KMS-11 (cell line): ENCODE measurements around the gene ATRX.
A peak's percentile ranks its signal among the peaks of the same experiment; 100 is the strongest.
"Not testable (repeated sequence)": the region's sequence is repeated elsewhere in the genome, so short reads cannot be mapped to it uniquely, and the experiment has no call there.

Source experiments
- H2AFZ ChIP-seq: fragments of 200-600 bp; sonication (generic); 2 replicates; pipeline ENCODE4 v1.6.1; 2016; ENCODE audit warnings: antibody characterized with exemption, mixed run types, low read depth
- H3K27ac ChIP-seq: fragments of 200-600 bp; sonication (generic); 2 replicates; pipeline ENCODE4 v1.6.1; 2016; ENCODE audit warnings: mild to moderate bottlenecking, mixed run types
- H3K27me3 ChIP-seq: fragments of 200-600 bp; sonication (generic); 2 replicates; pipeline ENCODE4 v1.6.1; 2017; ENCODE audit warnings: mild to moderate bottlenecking, low read depth, mixed run types, moderate library complexity; ENCODE audit not compliant: insufficient read depth
- H3K36me3 ChIP-seq: fragments of 200-600 bp; sonication (generic); 2 replicates; pipeline ENCODE4 v1.6.1; 2017; ENCODE audit warnings: mild to moderate bottlenecking, mixed run types; ENCODE audit not compliant: insufficient read depth
- H3K4me1 ChIP-seq: fragments of 200-600 bp; sonication (generic); 2 replicates; pipeline ENCODE4 v1.6.1; 2016; ENCODE audit warnings: mild to moderate bottlenecking, low read depth, mixed run types; ENCODE audit not compliant: poor library complexity, severe bottlenecking
- H3K4me2 ChIP-seq: fragments of 200-600 bp; sonication (generic); 2 replicates; pipeline ENCODE4 v1.7.0; 2016; ENCODE audit warnings: mild to moderate bottlenecking, mixed run types
- H3K4me3 ChIP-seq: fragments of 200-600 bp; sonication (generic); IDR thresholded peaks from 2 replicates; pipeline ENCODE4 v1.6.1; 2017; ENCODE audit warnings: low read depth, low read length, mixed read lengths; ENCODE audit not compliant: insufficient read depth
- H3K79me2 ChIP-seq: fragments of 200-600 bp; sonication (generic); 2 replicates; pipeline ENCODE4 v1.6.1; 2016; ENCODE audit warnings: low read depth, mixed run types; ENCODE audit not compliant: insufficient read depth
- H3K9ac ChIP-seq: fragments of 200-600 bp; sonication (generic); 2 replicates; pipeline ENCODE4 v1.6.1; 2016; ENCODE audit warnings: mild to moderate bottlenecking, mixed run types
- H4K20me1 ChIP-seq: fragments of 200-600 bp; sonication (generic); 2 replicates; pipeline ENCODE4 v1.6.1; 2016; ENCODE audit warnings: mild to moderate bottlenecking, mixed run types; ENCODE audit not compliant: insufficient read depth
- TF ChIP-seq, protein P1 (sequence below): fragments of 200-600 bp; sonication (generic); conservative IDR thresholded peaks from 2 replicates; pipeline ENCODE4 v1.6.1; 2017; ENCODE audit warnings: low read depth, mild to moderate bottlenecking, antibody characterized with exemption, low read length, moderate library complexity, mixed read lengths

Gene ATRX

DNA sequence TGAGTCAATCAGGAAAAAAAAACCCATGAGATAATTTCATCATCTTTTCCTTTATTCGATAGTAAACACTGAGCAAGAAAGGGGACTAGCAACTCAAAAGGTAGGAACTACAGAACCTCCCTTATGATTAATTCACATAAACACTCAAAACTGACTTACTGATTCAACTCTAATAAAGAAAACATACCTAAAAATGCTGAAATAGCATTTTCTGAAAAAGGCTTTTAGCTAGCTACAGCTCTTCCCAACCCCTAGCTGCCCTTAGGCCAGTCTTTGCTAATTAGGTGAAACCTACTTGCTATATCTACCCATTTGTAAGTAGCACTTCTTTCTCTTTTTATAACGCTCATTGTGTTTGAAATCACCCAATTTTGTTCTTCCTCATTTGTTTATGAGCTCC, 150.6 kb downstream of the ATRX start:
- Histone ChIP-seq H3K4me2 (no peak overlapping the region), H3K79me2 (no peaks in the 10 kb centered on the region), H3K36me3 (no peaks in the 10 kb centered on the region), H3K9ac (no peak overlapping the region), H3K27me3 (no peaks in the 10 kb centered on the region), H3K4me3 (no peak overlapping the region), H2AFZ (no peak overlapping the region), H3K4me1 (no peaks in the 10 kb centered on the region), H3K27ac (no peak overlapping the region), H4K20me1 (no peaks in the 10 kb centered on the region)
- TF ChIP-seq, protein P1, sequence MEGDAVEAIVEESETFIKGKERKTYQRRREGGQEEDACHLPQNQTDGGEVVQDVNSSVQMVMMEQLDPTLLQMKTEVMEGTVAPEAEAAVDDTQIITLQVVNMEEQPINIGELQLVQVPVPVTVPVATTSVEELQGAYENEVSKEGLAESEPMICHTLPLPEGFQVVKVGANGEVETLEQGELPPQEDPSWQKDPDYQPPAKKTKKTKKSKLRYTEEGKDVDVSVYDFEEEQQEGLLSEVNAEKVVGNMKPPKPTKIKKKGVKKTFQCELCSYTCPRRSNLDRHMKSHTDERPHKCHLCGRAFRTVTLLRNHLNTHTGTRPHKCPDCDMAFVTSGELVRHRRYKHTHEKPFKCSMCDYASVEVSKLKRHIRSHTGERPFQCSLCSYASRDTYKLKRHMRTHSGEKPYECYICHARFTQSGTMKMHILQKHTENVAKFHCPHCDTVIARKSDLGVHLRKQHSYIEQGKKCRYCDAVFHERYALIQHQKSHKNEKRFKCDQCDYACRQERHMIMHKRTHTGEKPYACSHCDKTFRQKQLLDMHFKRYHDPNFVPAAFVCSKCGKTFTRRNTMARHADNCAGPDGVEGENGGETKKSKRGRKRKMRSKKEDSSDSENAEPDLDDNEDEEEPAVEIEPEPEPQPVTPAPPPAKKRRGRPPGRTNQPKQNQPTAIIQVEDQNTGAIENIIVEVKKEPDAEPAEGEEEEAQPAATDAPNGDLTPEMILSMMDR = no peak

DNA sequence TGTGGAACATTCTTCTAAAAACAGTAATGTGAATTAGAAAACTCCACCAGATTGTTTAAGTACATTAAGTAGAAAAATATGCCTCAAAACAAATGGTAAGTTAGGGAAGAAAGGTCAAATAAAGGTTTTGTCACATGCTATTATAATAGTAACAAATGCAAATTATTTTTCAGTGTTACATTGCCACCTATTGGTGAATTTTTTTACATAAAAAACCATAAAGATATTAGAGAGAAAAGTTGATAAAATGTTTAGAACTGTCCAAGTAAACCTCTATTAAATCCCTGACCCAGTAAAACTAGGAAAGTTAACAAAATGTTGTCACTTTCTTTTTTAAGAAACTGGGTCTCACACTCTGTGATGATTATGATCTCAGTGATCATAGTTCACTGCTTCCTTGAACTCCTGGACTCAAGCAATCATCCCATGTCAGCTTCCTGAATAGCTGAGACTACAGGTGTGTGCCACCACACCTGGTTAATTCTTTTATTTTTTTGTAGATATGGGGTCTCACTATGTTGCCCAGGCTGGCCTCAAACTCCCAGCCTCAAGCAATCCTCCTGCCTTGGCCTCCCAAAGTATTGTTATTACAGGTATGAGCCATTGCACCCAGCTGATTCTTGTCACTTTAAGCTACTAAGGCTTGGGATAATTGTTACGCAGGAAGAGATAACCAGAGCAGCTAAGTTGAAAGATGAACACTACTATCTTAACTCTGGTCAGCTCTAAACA, 157.6 kb downstream of the ATRX start:
- no peak overlapping the region for H3K27ac ChIP-seq
- H3K79me2 ChIP-seq = no peaks in the 10 kb centered on the region; the same call in 1 of the 2 replicates
- TF ChIP-seq, protein P1 = 0 out of 2 replicates have a peak, but pooled peaks have one; percentile 25
- H3K36me3 ChIP-seq = no peaks in the 10 kb centered on the region
- no peak overlapping the region for H3K4me2 ChIP-seq
- H3K4me1 ChIP-seq = no peaks in the 10 kb centered on the region
- no peaks in the 10 kb centered on the region for H4K20me1 ChIP-seq
- no peak overlapping the region for H3K4me3 ChIP-seq
- no peaks in the 10 kb centered on the region for H3K27me3 ChIP-seq
- no peak overlapping the region for H2AFZ ChIP-seq
- no peak overlapping the region for H3K9ac ChIP-seq

- Histone ChIP-seq H3K4me2 (no peak overlapping the region), H4K20me1 (no peaks in the 10 kb centered on the region), H3K27ac (no peak overlapping the region), H3K4me3 (no peak overlapping the region), H3K36me3 (no peaks in the 10 kb centered on the region), H3K9ac (no peak overlapping the region), H2AFZ (no peak overlapping the region), H3K27me3 (no peaks in the 10 kb centered on the region), H3K4me1 (no peaks in the 10 kb centered on the region), H3K79me2 (no peaks in the 10 kb centered on the region; the same call in none of the 2 replicates)
- TF ChIP-seq, protein P1 = no peak
Observed at GRCh38 chrX:77622672-77623071, 163.3 kb downstream of the ATRX start.

DNA sequence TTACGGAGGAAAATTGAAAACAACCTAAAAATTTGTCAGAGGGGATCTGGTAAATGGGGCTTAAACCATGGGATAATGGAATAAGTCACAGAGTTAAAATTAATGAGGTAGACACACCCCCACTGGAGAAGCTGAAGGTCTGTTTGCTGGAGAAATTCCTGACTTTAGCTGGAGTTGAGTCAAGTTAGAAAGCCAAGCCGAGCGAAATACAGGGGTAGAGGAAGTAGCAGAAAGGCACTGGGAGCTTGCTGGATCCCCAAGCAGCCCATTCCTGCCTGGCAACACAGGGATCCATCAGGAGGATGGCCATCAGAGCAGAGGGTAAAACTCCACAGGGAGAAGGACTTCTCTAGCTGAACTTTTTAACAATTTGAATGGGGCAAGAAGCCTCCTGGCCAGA, 163.8 kb downstream of the ATRX start:
- no peaks in the 10 kb centered on the region; the same call in none of the 2 replicates for H3K79me2 ChIP-seq
- no peaks in the 10 kb centered on the region for H3K4me1 ChIP-seq
- H2AFZ ChIP-seq = no peak overlapping the region
- H3K4me3 ChIP-seq = no peak overlapping the region
- H3K4me2 ChIP-seq = no peak overlapping the region
- H3K27ac ChIP-seq = no peak overlapping the region
- TF ChIP-seq, protein P1 = no peak
- no peaks in the 10 kb centered on the region for H4K20me1 ChIP-seq
- H3K27me3 ChIP-seq = no peaks in the 10 kb centered on the region
- no peak overlapping the region for H3K9ac ChIP-seq
- no peaks in the 10 kb centered on the region for H3K36me3 ChIP-seq

- not testable (repeated sequence) for H3K79me2 ChIP-seq, H3K27ac ChIP-seq, H4K20me1 ChIP-seq, H3K4me1 ChIP-seq, H3K4me2 ChIP-seq, H3K4me3 ChIP-seq, H3K36me3 ChIP-seq, H3K9ac ChIP-seq, H3K27me3 ChIP-seq, H2AFZ ChIP-seq
Observed at GRCh38 chrX:77621453-77621852, 164.6 kb downstream of the ATRX start.
